Choroid plexus epithelial cell (primary cell): ENCODE data around the gene FAM170A.

Source experiments
- DNase-seq: peaks from one replicate; pipeline ENCODE4 v3.0.0-alpha.2; 2010; ENCODE audit warnings: low read depth
- H3K4me3 ChIP-seq: 2 replicates; pipeline ENCODE4 v1.5.1; 2011; ENCODE audit warnings: low read depth, mild to moderate bottlenecking, control low read depth, low read length, moderate library complexity
- TF ChIP-seq, protein P1 (sequence below): conservative IDR thresholded peaks from 2 replicates; pipeline ENCODE4 v1.5.1; 2011; ENCODE audit warnings: low read depth, mild to moderate bottlenecking, control low read depth, inconsistent platforms, low read length, moderate library complexity

FAM170A gene

DNA sequence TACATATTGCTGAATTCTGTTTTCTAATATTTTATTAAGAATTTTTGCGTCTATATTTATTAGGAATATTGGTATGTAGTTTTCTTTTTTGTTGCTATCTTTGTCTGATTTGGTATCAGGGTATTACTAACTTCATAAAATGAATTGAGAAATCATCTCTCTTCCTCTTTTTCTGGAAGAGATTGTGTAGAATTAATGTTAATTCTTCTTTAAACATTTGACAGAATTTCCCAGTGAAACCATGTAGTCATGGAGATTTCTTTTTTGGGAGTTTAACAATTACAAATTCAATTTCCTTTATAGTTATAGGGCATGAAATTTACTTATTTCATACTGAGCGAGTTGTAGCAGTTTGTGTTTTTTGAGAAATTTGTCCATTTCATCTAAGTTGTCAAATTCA, 3.3 kb upstream of the FAM170A start:
- no peak overlapping the region for H3K4me3 ChIP-seq
- DNase-seq: no peak
- TF ChIP-seq, protein P1, sequence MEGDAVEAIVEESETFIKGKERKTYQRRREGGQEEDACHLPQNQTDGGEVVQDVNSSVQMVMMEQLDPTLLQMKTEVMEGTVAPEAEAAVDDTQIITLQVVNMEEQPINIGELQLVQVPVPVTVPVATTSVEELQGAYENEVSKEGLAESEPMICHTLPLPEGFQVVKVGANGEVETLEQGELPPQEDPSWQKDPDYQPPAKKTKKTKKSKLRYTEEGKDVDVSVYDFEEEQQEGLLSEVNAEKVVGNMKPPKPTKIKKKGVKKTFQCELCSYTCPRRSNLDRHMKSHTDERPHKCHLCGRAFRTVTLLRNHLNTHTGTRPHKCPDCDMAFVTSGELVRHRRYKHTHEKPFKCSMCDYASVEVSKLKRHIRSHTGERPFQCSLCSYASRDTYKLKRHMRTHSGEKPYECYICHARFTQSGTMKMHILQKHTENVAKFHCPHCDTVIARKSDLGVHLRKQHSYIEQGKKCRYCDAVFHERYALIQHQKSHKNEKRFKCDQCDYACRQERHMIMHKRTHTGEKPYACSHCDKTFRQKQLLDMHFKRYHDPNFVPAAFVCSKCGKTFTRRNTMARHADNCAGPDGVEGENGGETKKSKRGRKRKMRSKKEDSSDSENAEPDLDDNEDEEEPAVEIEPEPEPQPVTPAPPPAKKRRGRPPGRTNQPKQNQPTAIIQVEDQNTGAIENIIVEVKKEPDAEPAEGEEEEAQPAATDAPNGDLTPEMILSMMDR: no peak

DNA sequence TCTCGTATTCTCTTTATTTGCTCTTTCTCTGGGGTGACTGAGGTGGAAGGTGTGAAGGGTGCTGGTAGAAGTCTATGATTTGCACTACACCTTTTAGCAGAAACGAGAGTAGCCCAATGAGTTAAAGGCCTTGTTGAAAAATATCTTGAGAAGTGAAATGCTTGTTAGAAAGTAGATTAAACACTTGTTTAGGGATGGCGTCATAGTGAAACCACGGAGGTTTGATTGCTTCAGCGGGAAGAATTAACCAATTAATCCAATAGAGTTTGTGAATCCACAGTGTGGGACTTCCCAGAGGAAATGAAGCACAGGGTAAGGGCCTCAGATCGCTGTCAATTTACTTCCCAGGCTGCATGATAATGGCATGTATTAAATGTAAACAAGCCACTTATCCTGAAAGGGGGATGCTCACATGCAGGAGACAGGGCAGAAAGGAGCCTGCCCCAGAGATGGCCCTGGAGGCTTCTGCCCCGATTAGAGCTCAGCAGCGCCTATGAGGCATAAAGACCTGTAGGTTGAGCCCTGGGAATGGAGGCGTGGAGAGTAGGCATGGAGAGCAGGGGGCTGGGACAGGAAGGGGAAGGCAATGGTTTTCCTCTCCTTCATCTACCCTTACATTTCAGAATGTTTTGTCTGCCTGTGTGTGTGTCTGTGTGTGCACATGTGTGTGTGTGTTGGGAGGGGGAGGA, 1.5 kb downstream of the FAM170A start:
- TF ChIP-seq, protein P1: no peak
- DNase-seq: no peak
- no peak overlapping the region for H3K4me3 ChIP-seq

DNA sequence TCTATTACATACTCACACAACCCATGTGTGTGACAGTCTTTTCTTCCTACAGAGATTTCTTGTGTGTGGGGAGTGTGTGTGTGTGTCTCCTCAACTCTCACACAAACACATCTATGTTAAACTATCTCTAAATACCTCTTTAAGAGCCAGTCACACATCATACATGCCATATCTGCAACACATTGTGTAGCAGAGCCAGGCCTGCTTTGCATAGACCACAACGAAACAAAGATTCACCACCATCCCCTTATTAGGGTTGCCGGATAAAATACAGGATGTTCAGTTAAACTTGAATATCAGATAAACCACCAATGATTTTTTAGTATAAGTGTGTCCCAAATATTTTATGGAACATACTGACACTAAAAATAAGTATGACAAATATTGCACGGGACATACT, 2.3 kb downstream of the FAM170A start:
- TF ChIP-seq, protein P1: no peak
- no peak overlapping the region for H3K4me3 ChIP-seq
- no peak for DNase-seq

DNA sequence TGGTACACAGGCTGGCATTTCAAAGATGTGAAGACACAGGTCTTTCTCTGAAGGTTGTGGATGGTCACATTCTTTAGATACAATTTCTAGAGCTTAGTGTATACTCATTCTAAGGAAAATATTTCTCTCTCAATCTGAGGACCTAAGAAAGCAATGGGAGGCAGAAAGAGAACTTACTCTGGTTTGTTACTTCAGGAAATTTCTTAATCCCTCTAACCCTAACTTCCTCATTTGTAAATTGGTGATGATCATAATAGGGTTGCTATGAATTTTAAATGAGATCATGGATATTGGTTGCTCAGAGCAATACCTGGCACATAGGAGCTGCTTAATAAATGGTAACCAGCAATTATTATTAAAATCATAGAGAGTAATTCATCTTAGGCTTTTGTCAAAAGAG, 22.1 kb downstream of the FAM170A start:
- no peak overlapping the region for H3K4me3 ChIP-seq
- TF ChIP-seq, protein P1: no peak
- DNase-seq: no peak

GRCh38 chr5:119655061-119655460, 25.7 kb downstream of the FAM170A start:
- TF ChIP-seq, protein P1: no peak
- peak; percentile 25 for DNase-seq
- H3K4me3 ChIP-seq: no peak overlapping the region

DNA sequence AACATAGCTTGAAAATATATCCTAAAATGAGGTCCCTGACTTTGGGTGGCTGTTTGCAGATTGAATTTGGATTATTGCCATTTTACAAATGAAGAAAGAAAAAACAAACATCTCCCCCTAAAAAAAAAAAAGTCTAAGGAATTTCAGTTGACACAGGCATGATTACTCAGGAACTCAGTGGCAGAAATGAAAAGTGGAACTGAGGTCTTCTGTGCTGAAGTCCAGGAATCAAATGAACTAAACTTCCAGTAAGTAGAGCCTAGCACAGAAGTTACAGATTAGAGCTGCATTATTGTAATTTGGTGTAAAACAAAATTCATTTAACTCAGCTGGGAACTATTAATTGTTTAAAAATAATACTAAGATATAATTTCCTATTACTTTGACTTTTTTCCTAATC, 26.7 kb downstream of the FAM170A start:
- TF ChIP-seq, protein P1: no peak
- no peak overlapping the region for H3K4me3 ChIP-seq
- no peak for DNase-seq

- H3K4me3 ChIP-seq: no peak overlapping the region
- TF ChIP-seq, protein P1: no peak
- no peak for DNase-seq
Measured at GRCh38 chr5:119666542-119666941, 37.2 kb downstream of the FAM170A start.
